ENCODE results near the gene POLRMT.

- TF ChIP-seq EZH2 (IDR thresholded peaks at IDR 0.05; ENCODE audit: borderline replicate concordance) (no peak), CTCF (IDR thresholded peaks at IDR 0.05; ENCODE audit: poor library complexity) (no peak)
Observed at GRCh38 chr19:623974-624373, 9.4 kb downstream of the POLRMT start.

All from hepatocyte (in vitro differentiated cells).